ENCODE measurements around the gene CFAP20DC. TPM values are rescaled to one million over a fixed set of nuclear protein-coding genes. Genes with fewer than 3 reads are reported as not detected.

Gene CFAP20DC
- total RNA-seq, 1 experiment from 2014 or later = 4.5 TPM

DNA sequence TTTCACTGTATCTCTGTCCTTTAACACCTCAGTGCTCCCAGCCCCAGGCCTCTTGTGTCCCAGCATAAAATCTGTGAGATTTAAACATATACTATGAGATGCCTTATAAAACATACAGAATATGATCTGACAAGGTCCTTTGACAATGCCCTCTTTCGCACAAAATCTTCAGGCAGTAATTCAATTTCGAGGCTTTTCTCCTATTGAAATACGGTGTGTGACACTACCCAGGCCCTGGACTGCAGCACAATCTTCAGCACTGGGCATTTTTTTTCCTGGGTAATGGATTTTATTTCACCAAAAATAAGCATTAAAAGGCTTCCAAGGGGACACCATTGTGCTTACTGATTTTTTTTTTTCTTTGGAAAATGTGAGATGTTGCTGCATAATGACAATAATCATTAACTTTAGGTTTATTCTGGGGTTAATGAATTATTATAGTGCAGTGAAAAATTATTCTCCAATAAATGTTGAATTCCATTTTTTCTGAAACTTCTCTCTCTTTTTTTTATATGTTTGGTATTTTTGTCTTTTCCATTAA, 342.4 kb downstream of the CFAP20DC start:
- Histone ChIP-seq H3K27ac (ENCODE audit: insufficient read length, low read depth, low read length) (no peak overlapping the region), H3K79me2 (ENCODE audit: insufficient read depth, low read length) (no peaks in the 10 kb centered on the region), H2BK120ac (ENCODE audit: low read depth, low read length, poor library complexity, severe bottlenecking) (no peak overlapping the region), H4K20me1 (ENCODE audit: control insufficient read depth, insufficient read depth, insufficient read length) (no peaks in the 10 kb centered on the region), H3K9ac (ENCODE audit: extremely low read depth, insufficient read length, low read length) (no peak overlapping the region), H2BK5ac (ENCODE audit: insufficient read length, low read length) (no peak overlapping the region), H3K14ac (ENCODE audit: insufficient read depth, low read length) (no peak overlapping the region), H3K27me3 (ENCODE audit: insufficient read depth, low read length) (no peaks in the 10 kb centered on the region), H3K9me3 (ENCODE audit: control insufficient read depth, low read depth, low read length) (no peaks in the 10 kb centered on the region), H3K4me1 (ENCODE audit: insufficient read depth, low read length) (no peaks in the 10 kb centered on the region), H3K18ac (ENCODE audit: insufficient read length, low read depth, low read length) (no peak overlapping the region), H2BK12ac (ENCODE audit: insufficient read length, low read depth, low read length) (no peak overlapping the region), H2BK15ac (ENCODE audit: low read depth, low read length) (no peak overlapping the region), H3K79me1 (ENCODE audit: insufficient read depth, low read depth, low read length, poor library complexity, severe bottlenecking) (no peaks in the 10 kb centered on the region), H3K56ac (ENCODE audit: insufficient read length, low read depth, low read length) (no peak overlapping the region), H4K8ac (replicated peaks; ENCODE audit: insufficient read length, low read depth, low read length) (no peak overlapping the region), H3T11ph (ENCODE audit: low read length) (no peak overlapping the region), H3K4ac (ENCODE audit: low read depth, low read length) (no peak overlapping the region), H4K91ac (ENCODE audit: insufficient read length, low read depth, low read length) (no peak overlapping the region), H3K23me2 (ENCODE audit: insufficient read length, low read depth, low read length, poor library complexity, severe bottlenecking) (no peaks in the 10 kb centered on the region), H2BK20ac (ENCODE audit: low read depth, low read length, poor library complexity, severe bottlenecking) (no peak overlapping the region), H3K23ac (ENCODE audit: insufficient read length, low read depth, low read length) (no peak overlapping the region), H3K4me2 (ENCODE audit: insufficient read depth, insufficient read length, low read length) (no peak overlapping the region), H4K5ac (ENCODE audit: insufficient read length, low read depth, low read length) (no peak overlapping the region), H2AK5ac (ENCODE audit: insufficient read length, low read length) (no peak overlapping the region), H2AFZ (ENCODE audit: low read length) (no peak overlapping the region)
- Mint-ChIP-seq H3K9me3 (peaks cover 0 to 3% of the 10 kb centered on the region in 2 experiments; a peak in 3 of 5 replicates), H3K27me3 (ENCODE audit: low read depth) (peaks cover 3% of the 10 kb centered on the region; the same call in 1 of the 2 replicates), H3K27ac (no peak overlapping the region), H3K36me3 (ENCODE audit: insufficient read depth in 1 of 3, low read depth in 3 of 3) (no peaks in the 10 kb centered on the region; a peak in 2 of 7 replicates), H3K4me3 (no peak overlapping the region), H3K4me1 (no peaks in the 10 kb centered on the region)
- WGBS (ENCODE audit: extremely low coverage, insufficient read length, low lambda C conversion rate) = no CpG with 5 or more reads among the region's 3 CpGs
- TF ChIP-seq, protein P1, sequence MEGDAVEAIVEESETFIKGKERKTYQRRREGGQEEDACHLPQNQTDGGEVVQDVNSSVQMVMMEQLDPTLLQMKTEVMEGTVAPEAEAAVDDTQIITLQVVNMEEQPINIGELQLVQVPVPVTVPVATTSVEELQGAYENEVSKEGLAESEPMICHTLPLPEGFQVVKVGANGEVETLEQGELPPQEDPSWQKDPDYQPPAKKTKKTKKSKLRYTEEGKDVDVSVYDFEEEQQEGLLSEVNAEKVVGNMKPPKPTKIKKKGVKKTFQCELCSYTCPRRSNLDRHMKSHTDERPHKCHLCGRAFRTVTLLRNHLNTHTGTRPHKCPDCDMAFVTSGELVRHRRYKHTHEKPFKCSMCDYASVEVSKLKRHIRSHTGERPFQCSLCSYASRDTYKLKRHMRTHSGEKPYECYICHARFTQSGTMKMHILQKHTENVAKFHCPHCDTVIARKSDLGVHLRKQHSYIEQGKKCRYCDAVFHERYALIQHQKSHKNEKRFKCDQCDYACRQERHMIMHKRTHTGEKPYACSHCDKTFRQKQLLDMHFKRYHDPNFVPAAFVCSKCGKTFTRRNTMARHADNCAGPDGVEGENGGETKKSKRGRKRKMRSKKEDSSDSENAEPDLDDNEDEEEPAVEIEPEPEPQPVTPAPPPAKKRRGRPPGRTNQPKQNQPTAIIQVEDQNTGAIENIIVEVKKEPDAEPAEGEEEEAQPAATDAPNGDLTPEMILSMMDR (conservative IDR thresholded peaks at IDR 0.05) = no peak
- no peak for DNase-seq
